GM12864 (cell line): ENCODE measurements around the gene SNAI3.

ENCODE experiments used
- DNase-seq: peaks from one replicate; pipeline ENCODE4 v3.0.0-alpha.2; 2011; ENCODE audit warnings: low read depth
- H3K4me3 ChIP-seq: 2 replicates; pipeline ENCODE4 v1.5.1; 2011; ENCODE audit warnings: mild to moderate bottlenecking, low read depth, low read length, control low read depth
- TF ChIP-seq, protein P1 (sequence below): IDR thresholded peaks from 2 replicates; pipeline ENCODE4 v1.5.1; 2011; ENCODE audit warnings: low read depth, mild to moderate bottlenecking, moderate library complexity, low read length, control low read depth, inconsistent platforms; ENCODE audit errors: missing control alignments

Gene SNAI3

DNA sequence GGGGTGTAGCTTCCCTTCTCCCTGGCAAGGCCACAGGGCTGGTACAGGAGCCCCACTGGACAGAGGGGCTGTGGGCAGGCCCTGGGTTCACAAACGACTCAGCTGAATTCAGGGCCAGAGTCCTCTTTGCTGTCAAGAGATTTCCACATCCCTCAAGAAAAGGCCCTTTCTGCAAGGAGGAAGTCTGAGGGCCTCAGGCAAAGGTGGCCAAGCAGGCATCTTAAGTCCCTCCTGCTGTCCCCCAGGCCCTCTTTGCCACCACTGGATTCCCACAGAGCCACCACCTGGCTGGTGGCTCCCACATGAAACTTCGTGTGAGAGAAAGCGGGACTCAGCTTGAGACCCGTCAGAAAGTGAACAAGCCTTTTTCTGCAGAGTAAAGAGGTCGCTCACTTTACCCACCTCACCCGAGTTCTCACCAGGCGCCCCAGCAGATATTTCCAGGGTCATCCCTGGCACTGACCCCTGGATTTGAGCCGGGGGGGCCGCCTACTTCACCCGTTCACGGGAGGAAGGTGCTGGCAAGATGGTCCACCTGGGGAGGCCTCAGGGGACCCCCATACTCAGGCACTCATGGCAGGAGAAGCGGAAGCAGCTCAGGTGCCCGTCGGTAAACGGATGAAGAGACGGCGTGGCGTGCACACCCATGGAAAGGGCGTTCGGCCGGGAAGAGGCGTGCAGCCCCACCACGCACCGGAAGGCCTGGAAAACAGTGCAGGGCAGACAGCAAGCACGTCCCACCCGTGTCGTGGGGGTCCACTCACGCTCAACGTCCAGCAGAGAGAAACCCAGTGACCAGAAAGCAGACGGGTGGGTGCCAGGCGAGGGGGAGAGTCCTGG is 16.3 kb upstream of the SNAI3 start:
- TF ChIP-seq, protein P1, sequence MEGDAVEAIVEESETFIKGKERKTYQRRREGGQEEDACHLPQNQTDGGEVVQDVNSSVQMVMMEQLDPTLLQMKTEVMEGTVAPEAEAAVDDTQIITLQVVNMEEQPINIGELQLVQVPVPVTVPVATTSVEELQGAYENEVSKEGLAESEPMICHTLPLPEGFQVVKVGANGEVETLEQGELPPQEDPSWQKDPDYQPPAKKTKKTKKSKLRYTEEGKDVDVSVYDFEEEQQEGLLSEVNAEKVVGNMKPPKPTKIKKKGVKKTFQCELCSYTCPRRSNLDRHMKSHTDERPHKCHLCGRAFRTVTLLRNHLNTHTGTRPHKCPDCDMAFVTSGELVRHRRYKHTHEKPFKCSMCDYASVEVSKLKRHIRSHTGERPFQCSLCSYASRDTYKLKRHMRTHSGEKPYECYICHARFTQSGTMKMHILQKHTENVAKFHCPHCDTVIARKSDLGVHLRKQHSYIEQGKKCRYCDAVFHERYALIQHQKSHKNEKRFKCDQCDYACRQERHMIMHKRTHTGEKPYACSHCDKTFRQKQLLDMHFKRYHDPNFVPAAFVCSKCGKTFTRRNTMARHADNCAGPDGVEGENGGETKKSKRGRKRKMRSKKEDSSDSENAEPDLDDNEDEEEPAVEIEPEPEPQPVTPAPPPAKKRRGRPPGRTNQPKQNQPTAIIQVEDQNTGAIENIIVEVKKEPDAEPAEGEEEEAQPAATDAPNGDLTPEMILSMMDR, result no peak
- DNase-seq, result no peak
- H3K4me3 ChIP-seq, result no peak overlapping the region

DNA sequence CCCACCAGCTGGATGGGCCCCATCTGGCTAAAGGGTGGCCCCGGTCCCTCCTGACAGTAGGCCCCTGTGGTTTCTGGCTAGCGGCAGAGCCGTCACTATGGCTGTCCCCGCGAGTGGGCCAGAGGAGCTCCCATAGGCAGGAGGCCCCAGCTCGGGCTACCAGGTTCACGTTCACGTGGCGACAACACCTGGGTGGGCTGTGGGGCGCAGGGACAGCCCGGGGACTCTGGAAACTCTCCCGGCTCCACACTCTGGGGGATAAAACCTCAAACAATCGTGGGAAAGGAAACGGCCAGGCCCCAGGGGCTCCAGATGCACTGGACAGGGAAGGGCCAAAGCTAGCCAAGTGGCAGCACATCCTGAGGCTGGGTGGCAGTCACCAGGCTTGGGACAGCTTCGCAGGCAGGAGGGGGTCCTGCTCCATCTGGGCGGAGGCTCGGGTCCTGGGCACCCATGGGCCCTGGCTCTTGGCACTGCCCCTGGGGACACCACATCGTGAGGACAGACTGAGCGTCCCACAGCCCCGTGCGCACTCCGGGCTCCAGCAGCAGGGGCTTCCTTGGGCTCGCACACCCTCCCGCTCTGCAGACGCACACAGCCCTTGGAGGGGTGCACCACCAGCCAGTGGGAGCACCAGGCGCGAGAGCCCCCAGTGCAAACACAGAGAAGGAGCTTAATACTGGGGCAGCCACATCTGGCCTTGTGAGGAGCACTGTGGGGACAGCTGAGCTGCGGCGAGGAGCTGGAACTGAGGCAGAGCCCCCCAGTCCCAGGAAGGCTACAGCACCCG is 15.5 kb upstream of the SNAI3 start:
- DNase-seq, result no peak
- H3K4me3 ChIP-seq, result peak overlapping the region; percentile 36
- TF ChIP-seq, protein P1, result no peak

DNA sequence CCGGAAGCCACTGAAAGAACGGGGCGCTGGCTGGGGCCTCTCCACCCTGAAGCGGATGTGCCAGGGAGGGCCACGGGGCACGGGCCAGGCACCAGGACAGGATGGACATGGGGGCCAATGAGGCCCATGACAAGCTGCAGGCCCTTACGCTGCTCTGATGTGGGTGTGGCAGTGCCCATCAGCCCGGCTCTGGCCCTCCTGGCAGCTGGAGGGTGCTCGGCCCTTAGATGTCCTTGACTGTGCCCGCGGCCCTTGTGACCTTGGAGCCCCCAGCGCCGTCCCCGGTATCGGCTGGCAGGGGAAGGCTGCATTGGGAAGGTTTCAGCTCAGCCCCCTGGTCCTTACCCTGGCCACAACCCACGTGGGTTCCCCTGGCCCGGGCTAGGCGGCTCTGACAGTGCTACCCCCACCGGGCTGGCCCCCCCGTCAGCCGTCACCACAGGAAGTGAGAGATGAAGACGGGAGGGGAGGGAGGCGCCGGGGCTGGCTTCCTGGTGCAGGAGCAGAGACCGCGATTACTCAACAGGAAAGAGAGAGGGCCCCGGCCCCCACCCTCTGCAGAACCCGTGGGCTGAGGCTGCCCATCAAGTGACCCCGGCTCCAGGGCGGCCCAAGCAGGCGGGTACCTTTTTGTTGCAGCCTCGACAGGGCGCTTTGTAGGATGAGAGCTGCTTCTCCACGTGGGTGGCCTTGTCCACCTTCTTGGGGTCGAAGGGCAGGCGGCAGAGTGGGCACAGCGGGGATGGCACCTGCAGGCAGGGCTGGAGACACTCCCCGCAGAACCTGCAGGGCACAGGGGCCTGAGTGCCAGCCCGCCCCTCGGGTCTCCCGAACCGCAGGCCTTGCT is 14.6 kb upstream of the SNAI3 start:
- peak overlapping the region; percentile 36 for H3K4me3 ChIP-seq
- TF ChIP-seq, protein P1, result no peak
- DNase-seq, result no peak

DNA sequence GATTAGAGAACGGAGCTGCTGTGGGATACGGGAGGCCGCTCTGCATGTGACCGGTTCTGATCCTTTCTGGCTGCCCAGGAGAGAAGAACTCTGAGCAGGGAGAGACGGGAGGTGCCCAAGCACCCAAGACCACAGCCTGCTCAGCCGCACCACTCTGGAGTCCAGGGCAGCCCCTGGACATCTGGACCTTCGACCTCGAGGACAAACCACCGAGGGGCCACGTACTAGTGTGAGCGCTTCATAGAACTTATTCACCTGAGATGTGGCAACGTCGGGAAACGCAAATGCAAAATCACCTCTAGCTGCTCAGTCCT is 14.0 kb upstream of the SNAI3 start:
- no peak for DNase-seq
- H3K4me3 ChIP-seq, result no peak overlapping the region
- TF ChIP-seq, protein P1, result no peak

DNA sequence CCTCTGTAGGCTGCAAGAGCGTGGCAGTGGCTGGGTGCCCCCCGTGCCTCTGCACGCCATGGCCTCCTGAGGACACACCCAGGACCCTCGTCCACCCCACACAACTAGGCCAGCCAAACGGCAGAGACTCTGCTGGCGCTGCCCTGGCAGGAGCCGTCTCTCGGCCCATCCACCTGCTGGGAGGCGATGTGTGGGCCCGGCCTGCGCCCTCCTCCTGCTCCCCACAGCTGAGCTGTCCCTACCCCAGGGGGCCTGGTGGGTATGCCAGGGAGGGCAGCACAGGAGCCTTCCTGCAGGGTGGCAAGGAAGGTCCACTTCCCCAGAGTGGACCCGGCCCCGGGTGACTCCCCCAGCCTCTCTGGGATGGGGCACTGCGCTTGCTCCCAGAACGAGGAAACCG is 12.9 kb upstream of the SNAI3 start:
- no peak overlapping the region for H3K4me3 ChIP-seq
- TF ChIP-seq, protein P1, result no peak
- DNase-seq, result no peak

DNA sequence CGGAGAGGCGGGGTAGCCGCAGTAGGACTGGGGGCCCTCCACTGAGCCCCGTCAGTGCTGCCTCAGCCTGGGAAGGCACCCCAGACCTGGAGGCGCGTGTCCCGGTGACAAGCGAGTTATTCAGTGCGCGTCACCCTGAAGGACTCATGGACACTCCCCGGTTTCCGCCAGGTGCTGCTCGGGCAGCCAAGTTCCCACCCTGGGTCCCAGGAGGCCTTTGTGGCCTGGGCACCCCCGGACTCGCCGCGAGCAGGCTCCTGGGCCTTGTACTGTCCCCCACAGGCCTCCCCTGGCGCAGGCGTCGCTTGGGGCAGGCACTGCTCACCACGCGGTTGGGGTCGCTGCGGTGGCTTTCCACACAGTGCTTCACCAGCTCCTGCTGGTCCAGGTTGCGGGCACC is 12.3 kb upstream of the SNAI3 start:
- no peak for DNase-seq
- H3K4me3 ChIP-seq, result no peak overlapping the region
- TF ChIP-seq, protein P1, result no peak
